Activated T-helper 1 cell treated with anti-CD3 and anti-CD28 coated beads, Interleukin-12 subunit alpha, Interleukin-12 subunit beta, Interleukin-2, Interleukin-4 antibody, amounts not matched to agents 30 ng/mL and 10 ng/mL and 1 ng/mL, durations not matched to agents 14 hours and 24 hours and 36 hours (primary cell): ENCODE results near the gene PSMB7. TPM values are rescaled to one million over a fixed set of nuclear protein-coding genes. Genes with fewer than 3 reads are reported as not detected.

Experiments
- DNase-seq: peaks from one replicate; pipeline ENCODE4 v3.0.0; 2021; ENCODE audit warnings: low spot score
- H3K27ac Mint-ChIP-seq: one replicate; pipeline ENCODE4 v1.8.0; 2021; ENCODE audit warnings: mild to moderate bottlenecking, mixed read lengths
- H3K27me3 Mint-ChIP-seq: one replicate; pipeline ENCODE4 v1.8.0; 2022; ENCODE audit warnings: mild to moderate bottlenecking, moderate library complexity, mixed read lengths; ENCODE audit not compliant: insufficient read depth
- H3K36me3 Mint-ChIP-seq: one replicate; pipeline ENCODE4 v1.8.0; 2021; ENCODE audit warnings: low read depth, mixed read lengths
- H3K4me1 Mint-ChIP-seq: one replicate; pipeline ENCODE4 v1.8.0; 2021; ENCODE audit warnings: low read depth, mixed read lengths
- H3K4me3 Mint-ChIP-seq: one replicate; pipeline ENCODE4 v1.8.0; 2021; ENCODE audit warnings: mild to moderate bottlenecking, moderate library complexity, mixed read lengths
- H3K9me3 Mint-ChIP-seq: one replicate; pipeline ENCODE4 v1.8.0; 2021; ENCODE audit warnings: mixed read lengths
- intact Hi-C: fragments of 100-400 bp; cut with micrococcal nuclease; formaldehyde crosslinking; loops from one replicate; pipeline ENCODE4 v1.15.1; 2024
- total RNA-seq: library from RNA; stranded (reverse); gene quantifications from 2 replicates; pipeline ENCODE4 v1.2.3, GENCODE V29; 2022

Gene PSMB7
- 206 and 220 TPM in 2 replicates for total RNA-seq

- peaks cover 37% of the 10 kb centered on the region for H3K4me1 Mint-ChIP-seq
- peak within 1 kb of the TSS; percentile 94 for H3K27ac Mint-ChIP-seq
- peak; percentile 94 for DNase-seq
- intact Hi-C loops: loop anchor here (1.0 to 2.0 kb wide), 2 partner anchors 447 to 486 kb away; partner anchors contain the start of gene ARPC5L
- H3K4me3 Mint-ChIP-seq: peak within 1 kb of the TSS; percentile 98
- peaks cover 38% of the 10 kb centered on the region for H3K36me3 Mint-ChIP-seq
- peaks cover 1% of the 10 kb centered on the region for H3K27me3 Mint-ChIP-seq
- H3K9me3 Mint-ChIP-seq: peaks cover 5% of the 10 kb centered on the region
Observed at GRCh38 chr9:124415102-124415851, at the start of gene PSMB7. PSMB7 (minus strand) TSS chr9:124415442; CDS start chr9:124415425, 17 bp downstream.

DNA sequence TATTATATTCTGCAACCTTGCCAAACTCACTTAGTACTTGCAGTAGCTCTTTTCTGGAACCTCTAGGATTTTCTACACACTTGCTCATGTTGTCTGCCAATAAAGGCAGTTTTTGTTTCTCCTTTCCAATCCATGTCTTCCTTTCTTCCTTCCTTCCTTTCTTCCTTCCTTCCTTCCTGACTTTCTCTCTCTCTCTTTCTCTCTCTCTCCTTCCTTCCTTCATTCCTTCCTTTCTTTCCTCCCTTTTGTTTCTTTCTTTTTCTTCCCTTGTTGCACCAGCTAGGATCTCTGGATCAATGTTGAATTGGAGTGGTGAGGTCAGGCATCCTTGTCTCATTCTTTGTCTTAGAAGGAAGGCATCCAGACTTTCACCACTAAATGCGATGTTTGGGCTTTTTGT, 47.5 kb upstream of the PSMB7 start:
- Mint-ChIP-seq H3K9me3 (no peaks in the 10 kb centered on the region), H3K27ac (no peak overlapping the region), H3K4me1 (no peaks in the 10 kb centered on the region), H3K36me3 (no peaks in the 10 kb centered on the region), H3K27me3 (peaks cover 10% of the 10 kb centered on the region), H3K4me3 (no peak overlapping the region)
- DNase-seq: no peak
- intact Hi-C loops: no loop called here

DNA sequence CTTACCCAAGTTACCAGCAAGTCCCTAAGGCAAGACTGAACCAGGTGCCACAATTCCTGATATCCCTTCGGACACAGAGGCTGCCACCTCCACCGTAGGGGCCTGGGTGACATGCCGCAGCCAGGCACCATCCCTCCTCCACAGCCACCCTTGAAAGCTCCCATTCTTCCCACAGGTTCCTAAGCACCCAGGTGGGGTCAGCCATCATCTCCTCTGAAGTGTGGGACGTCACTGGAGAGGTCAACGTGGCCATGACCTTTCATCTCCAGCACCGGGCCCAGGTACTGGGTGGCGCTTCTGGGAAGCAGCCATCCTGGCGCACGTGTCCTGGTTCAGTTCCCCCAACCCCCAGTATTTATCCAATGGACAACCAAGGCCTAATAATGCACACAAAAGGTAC, 43.2 kb upstream of the PSMB7 start:
- Mint-ChIP-seq H3K36me3 (no peaks in the 10 kb centered on the region), H3K27me3 (peaks cover 5% of the 10 kb centered on the region), H3K4me3 (no peak overlapping the region), H3K27ac (no peak overlapping the region), H3K4me1 (no peaks in the 10 kb centered on the region), H3K9me3 (no peaks in the 10 kb centered on the region)
- no peak for DNase-seq
- intact Hi-C loops: no loop called here

GRCh38 chr9:124457887-124458431, 42.7 kb upstream of the PSMB7 start:
- H3K27me3 Mint-ChIP-seq: peaks cover 5% of the 10 kb centered on the region
- H3K27ac Mint-ChIP-seq: no peak overlapping the region
- no peaks in the 10 kb centered on the region for H3K4me1 Mint-ChIP-seq

GRCh38 chr9:124457079-124457886, 42.0 kb upstream of the PSMB7 start:
- no peak overlapping the region for H3K27ac Mint-ChIP-seq
- H3K36me3 Mint-ChIP-seq: no peaks in the 10 kb centered on the region
- intact Hi-C loops: no loop called here
- H3K27me3 Mint-ChIP-seq: peaks cover 2% of the 10 kb centered on the region
- no peaks in the 10 kb centered on the region for H3K9me3 Mint-ChIP-seq
- H3K4me3 Mint-ChIP-seq: no peak overlapping the region
- DNase-seq: no peak
- no peaks in the 10 kb centered on the region for H3K4me1 Mint-ChIP-seq

More at GRCh38 chr9:124457887-124458431, 42.7 kb upstream of the PSMB7 start:
- intact Hi-C loops: no loop called here
- Mint-ChIP-seq H3K4me3 (no peak overlapping the region), H3K36me3 (no peaks in the 10 kb centered on the region), H3K9me3 (no peaks in the 10 kb centered on the region)
- no peak for DNase-seq

DNA sequence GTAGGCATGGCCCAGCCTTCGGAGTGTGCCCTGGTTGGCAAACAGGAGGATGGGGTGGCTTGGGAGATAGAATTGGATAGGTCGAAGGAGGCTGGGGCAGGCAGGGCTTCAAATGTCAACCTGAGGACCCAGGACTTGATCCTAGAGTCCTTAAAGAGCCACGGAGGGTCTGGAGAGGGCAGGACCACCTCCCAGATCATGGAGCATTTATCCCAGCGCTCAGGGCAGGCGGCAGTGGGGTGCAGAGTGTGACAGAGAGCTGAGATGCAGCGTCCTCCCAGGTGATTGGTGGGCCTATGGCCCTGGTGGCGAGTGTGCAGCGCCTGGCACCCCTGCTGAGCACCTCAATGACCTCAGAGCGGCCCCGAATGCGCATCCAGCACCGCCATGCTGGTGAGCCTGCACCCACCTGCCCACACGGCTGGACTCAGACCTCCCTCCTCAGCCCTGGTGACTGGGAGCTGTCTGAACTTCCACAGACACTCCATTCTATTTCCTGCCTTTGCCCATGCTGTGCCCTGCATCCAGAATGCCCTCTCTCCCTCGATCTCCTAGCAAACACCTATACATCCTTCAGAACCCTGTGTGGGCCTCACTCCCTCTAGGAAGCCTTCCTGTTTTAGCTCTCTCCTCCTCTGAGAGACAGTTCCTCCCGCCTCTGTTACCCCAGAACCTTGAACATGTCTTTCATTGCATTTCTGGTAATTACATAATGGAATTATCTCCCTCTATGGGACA, 41.3 kb upstream of the PSMB7 start:
- no peak overlapping the region for H3K27ac Mint-ChIP-seq
- intact Hi-C loops: no loop called here
- H3K27me3 Mint-ChIP-seq: peaks cover 2% of the 10 kb centered on the region
- no peaks in the 10 kb centered on the region for H3K4me1 Mint-ChIP-seq
- H3K9me3 Mint-ChIP-seq: no peaks in the 10 kb centered on the region
- no peak overlapping the region for H3K4me3 Mint-ChIP-seq
- DNase-seq: no peak
- H3K36me3 Mint-ChIP-seq: no peaks in the 10 kb centered on the region

GRCh38 chr9:124455820-124456219, 40.6 kb upstream of the PSMB7 start:
- intact Hi-C loops: no loop called here
- Mint-ChIP-seq H3K9me3 (no peaks in the 10 kb centered on the region), H3K27ac (no peak overlapping the region), H3K4me1 (no peaks in the 10 kb centered on the region), H3K36me3 (no peaks in the 10 kb centered on the region), H3K4me3 (no peak overlapping the region), H3K27me3 (peaks cover 3% of the 10 kb centered on the region)
- no peak for DNase-seq

- H3K36me3 Mint-ChIP-seq: no peaks in the 10 kb centered on the region
- H3K27me3 Mint-ChIP-seq: peaks cover 4% of the 10 kb centered on the region
- H3K4me3 Mint-ChIP-seq: no peak overlapping the region
- intact Hi-C loops: no loop called here
- no peak for DNase-seq
- no peaks in the 10 kb centered on the region for H3K9me3 Mint-ChIP-seq
- no peaks in the 10 kb centered on the region for H3K4me1 Mint-ChIP-seq
- no peak overlapping the region for H3K27ac Mint-ChIP-seq
Observed at GRCh38 chr9:124454791-124455443, 39.7 kb upstream of the PSMB7 start.

DNA sequence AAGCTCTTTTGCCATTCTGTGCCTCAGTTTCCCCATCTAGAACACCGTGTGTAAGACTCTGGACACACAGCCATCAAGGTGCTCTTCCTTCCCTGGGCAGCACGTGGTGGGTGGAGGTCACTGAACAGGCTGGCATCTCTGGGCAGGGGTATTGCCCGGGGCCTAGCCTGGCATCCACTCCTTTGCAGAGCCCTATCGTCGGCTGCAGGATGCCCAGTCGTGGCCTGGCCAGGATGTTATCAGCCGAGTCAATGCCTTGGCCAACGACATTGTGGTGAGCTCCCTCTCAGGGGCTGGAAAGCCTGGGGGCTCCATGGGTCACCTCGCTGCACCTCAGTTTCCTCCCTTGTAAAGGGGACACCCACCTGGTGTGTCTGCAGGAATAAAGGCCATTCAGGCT, 39.1 kb upstream of the PSMB7 start:
- Mint-ChIP-seq H3K4me3 (no peak overlapping the region), H3K9me3 (no peaks in the 10 kb centered on the region), H3K4me1 (no peaks in the 10 kb centered on the region), H3K27ac (no peak overlapping the region), H3K36me3 (no peaks in the 10 kb centered on the region), H3K27me3 (peaks cover 11% of the 10 kb centered on the region)
- no peak for DNase-seq
- intact Hi-C loops: no loop called here

DNA sequence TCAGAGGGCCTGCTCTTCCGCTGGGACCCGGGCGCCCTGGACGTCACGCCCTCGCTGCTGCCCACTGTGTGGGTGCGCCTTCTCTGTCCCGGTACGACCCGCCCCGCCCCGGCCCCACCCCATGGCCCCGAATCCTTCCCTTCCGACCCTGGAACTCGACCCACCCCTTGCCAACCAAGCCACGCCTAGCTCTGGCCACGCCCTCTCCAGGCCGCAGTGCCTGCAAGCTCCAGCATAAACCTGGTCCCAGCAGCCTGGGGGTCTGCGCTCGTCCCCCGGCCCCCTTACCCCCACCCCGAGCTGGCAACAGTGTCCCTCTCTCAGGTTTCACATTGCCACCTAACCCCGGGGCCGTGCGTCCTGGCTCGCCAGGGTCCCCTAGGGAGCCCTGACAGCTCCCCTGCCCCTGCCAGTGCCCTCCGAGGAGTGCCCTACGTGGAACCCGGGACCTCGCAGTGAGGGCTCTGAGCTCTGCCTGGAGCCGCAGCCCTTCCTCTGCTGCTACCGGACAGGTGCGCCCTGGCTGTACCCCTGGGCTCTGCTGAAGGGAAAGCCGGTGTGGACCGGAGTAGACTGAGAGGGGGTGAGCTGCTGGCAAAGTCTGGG, 38.4 kb upstream of the PSMB7 start:
- peaks cover 14% of the 10 kb centered on the region for H3K27me3 Mint-ChIP-seq
- no peaks in the 10 kb centered on the region for H3K36me3 Mint-ChIP-seq
- no peaks in the 10 kb centered on the region for H3K4me1 Mint-ChIP-seq
- no peak for DNase-seq
- intact Hi-C loops: no loop called here
- H3K27ac Mint-ChIP-seq: no peak overlapping the region
- no peak overlapping the region for H3K4me3 Mint-ChIP-seq
- no peaks in the 10 kb centered on the region for H3K9me3 Mint-ChIP-seq

DNA sequence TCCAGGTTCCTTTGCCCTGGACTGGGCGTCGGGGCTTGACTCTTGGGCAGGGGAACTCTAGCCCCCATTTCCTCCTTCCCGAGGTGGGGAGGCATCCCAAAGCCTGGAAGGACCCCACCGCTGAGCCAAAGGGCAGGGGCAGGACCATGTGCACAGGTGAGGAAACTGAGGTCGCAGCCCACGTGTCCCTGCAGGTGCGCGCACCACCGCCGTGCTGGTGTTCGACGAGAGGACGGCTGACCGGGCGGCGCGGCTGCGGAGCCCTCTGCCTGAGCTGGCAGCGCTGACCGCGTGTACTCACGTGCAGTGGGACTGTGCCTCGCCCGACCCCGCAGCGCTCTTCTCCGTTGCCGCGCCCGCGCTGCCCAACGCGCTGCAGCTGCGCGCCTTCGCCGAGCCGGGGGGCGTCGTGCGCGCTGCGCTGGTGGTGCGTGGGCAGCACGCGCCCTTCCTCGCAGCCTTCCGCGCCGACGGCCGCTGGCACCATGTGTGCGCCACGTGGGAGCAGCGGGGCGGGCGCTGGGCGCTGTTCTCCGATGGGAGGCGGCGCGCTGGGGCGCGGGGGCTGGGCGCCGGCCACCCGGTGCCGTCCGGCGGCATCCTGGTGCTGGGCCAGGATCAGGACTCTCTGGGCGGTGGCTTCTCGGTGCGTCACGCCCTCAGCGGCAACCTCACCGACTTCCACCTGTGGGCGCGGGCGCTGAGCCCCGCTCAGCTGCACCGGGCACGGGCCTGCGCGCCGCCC, 37.8 kb upstream of the PSMB7 start:
- intact Hi-C loops: no loop called here
- no peaks in the 10 kb centered on the region for H3K36me3 Mint-ChIP-seq
- DNase-seq: no peak
- no peaks in the 10 kb centered on the region for H3K4me1 Mint-ChIP-seq
- peaks cover 16% of the 10 kb centered on the region for H3K27me3 Mint-ChIP-seq
- no peak overlapping the region for H3K27ac Mint-ChIP-seq
- no peaks in the 10 kb centered on the region for H3K9me3 Mint-ChIP-seq
- H3K4me3 Mint-ChIP-seq: no peak overlapping the region
